ENCODE data around the gene FRMD4A.

- no peak for TF ChIP-seq CTCF (IDR thresholded peaks at IDR 0.05)
- TF ChIP-seq EP300 (IDR thresholded peaks at IDR 0.05), result no peak
Measured at GRCh38 chr10:14142606-14143250, 188.0 kb downstream of the FRMD4A start.

Measured in stomach (tissue), 4 donors.